GM23248 (cell line): Measurements from ENCODE around the gene MNT.

Source experiments
- EZH2 ChIP-seq: fragments of 200-600 bp; sonication (generic); IDR thresholded peaks from 2 replicates; pipeline ENCODE4 v1.6.1; 2018; ENCODE audit warnings: antibody characterized with exemption, mild to moderate bottlenecking; ENCODE audit not compliant: insufficient read depth, poor library complexity, severe bottlenecking
- EZH2phosphoT487 ChIP-seq: fragments of 200-600 bp; sonication (generic); IDR thresholded peaks from 2 replicates; pipeline ENCODE4 v1.6.1; 2018; ENCODE audit warnings: antibody characterized with exemption, moderate library complexity, mild to moderate bottlenecking, low read depth; ENCODE audit not compliant: insufficient read depth

- TF ChIP-seq EZH2 = no peak
- no peak for TF ChIP-seq EZH2phosphoT487
Observed at GRCh38 chr17:2380950-2381649, 19.8 kb downstream of the MNT start.
